Kidney (tissue), 14 donors: ENCODE data around the gene SPATA2L. TPM values are rescaled to one million over a fixed set of nuclear protein-coding genes. Genes with fewer than 3 reads are reported as not detected.

Experiments
- DNase-seq, 5 donors: peaks; one replicate each; pipeline ENCODE4 v3.0.0-alpha.2; 2013 to 2020
- FAIRE-seq: peaks from 2 replicates; lab custom pipeline; 2012; peaks lifted over from hg19 to GRCh38; lab: Jason Lieb, UNC
- H3K27ac ChIP-seq, 2 donors: one replicate each; pipeline ENCODE4 v1.7.0; 2013; ENCODE audit warnings: low read depth in 2 of 2, low read length in 2 of 2, inconsistent platforms in 1 of 2
- H3K27me3 ChIP-seq: one replicate; pipeline ENCODE4 v1.7.1; 2013; ENCODE audit warnings: low read length, inconsistent platforms; ENCODE audit not compliant: control insufficient read depth, insufficient read depth
- H3K36me3 ChIP-seq, 3 donors: one replicate each; pipeline versions ENCODE4 v1.7.0 to v1.7.1; 2013; ENCODE audit warnings: low read length in 3 of 3, control low read depth in 1 of 3, inconsistent platforms in 1 of 3; ENCODE audit not compliant: insufficient read depth in 3 of 3, control insufficient read depth in 2 of 3
- H3K4me1 ChIP-seq, 3 donors: one replicate each; pipeline versions ENCODE4 v1.7.0 to v1.7.1; 2013; ENCODE audit warnings: low read length in 3 of 3, inconsistent platforms in 1 of 3, low read depth in 1 of 3; ENCODE audit not compliant: control insufficient read depth in 2 of 3, insufficient read depth in 2 of 3
- H3K4me3 ChIP-seq, 3 donors: one replicate each; pipeline versions ENCODE4 v1.7.0 to v1.8.1; 2013; ENCODE audit warnings: low read length in 3 of 3, control low read depth in 1 of 3, inconsistent platforms in 1 of 3
- H3K9ac ChIP-seq, 3 donors: one replicate each; pipeline versions ENCODE4 v1.7.0 to v1.7.1; 2013; ENCODE audit warnings: low read length in 3 of 3, control low read depth in 1 of 3, inconsistent platforms in 1 of 3
- H3K9me3 ChIP-seq, 3 donors: one replicate each; pipeline versions ENCODE4 v1.7.0 to v1.7.1; 2013; ENCODE audit warnings: low read length in 3 of 3, control low read depth in 1 of 3, inconsistent platforms in 1 of 3; ENCODE audit not compliant: control insufficient read depth in 2 of 3, insufficient read depth in 1 of 3
- intact Hi-C: fragments of 100-400 bp; cut with DNase I; formaldehyde crosslinking; loops from one replicate; pipeline ENCODE4 v1.11.1; 2022
- polyA plus RNA-seq: library from polyadenylated mRNA; stranded (reverse); fragments of 350-450 nt; fragmentation: Illumina TruSeq; extraction: RNeasy Lipid Tissue Mini Kit (QIAGEN cat#74804); gene quantifications from one replicate; pipeline ENCODE4 v1.2.3, GENCODE V29; 2014; ENCODE audit warnings: low read depth, low replicate concordance; ENCODE audit not compliant: insufficient read depth
- total RNA-seq: library from RNA; stranded (reverse); fragmentation: NEBNext Ultra II Directional; extraction: Animal tissue kit (Norgen Biotek cat#: 25700); gene quantifications from one replicate; pipeline ENCODE4 v1.2.1, GENCODE V29; 2021
- TF ChIP-seq, protein P1 (sequence below): IDR thresholded peaks from 3 replicates; pipeline ENCODE4 v1.5.1; 2012; ENCODE audit warnings: mild to moderate bottlenecking, moderate library complexity, borderline replicate concordance; ENCODE audit not compliant: insufficient read depth; ENCODE audit errors: extremely low read depth
- donor health status: control.
- donor health status: control.
- donor health status: control.
- donor health status: control.
- donor health status: control.
- donor health status: DM: yes; HTN: yes; CAD: no.
- donor health status: Normal renal cell carcinoma (clear cell type).

Gene SPATA2L
- total and polyA plus RNA-seq, 2 donors from 2014 or later: 12.6 to 15.1 TPM

DNA sequence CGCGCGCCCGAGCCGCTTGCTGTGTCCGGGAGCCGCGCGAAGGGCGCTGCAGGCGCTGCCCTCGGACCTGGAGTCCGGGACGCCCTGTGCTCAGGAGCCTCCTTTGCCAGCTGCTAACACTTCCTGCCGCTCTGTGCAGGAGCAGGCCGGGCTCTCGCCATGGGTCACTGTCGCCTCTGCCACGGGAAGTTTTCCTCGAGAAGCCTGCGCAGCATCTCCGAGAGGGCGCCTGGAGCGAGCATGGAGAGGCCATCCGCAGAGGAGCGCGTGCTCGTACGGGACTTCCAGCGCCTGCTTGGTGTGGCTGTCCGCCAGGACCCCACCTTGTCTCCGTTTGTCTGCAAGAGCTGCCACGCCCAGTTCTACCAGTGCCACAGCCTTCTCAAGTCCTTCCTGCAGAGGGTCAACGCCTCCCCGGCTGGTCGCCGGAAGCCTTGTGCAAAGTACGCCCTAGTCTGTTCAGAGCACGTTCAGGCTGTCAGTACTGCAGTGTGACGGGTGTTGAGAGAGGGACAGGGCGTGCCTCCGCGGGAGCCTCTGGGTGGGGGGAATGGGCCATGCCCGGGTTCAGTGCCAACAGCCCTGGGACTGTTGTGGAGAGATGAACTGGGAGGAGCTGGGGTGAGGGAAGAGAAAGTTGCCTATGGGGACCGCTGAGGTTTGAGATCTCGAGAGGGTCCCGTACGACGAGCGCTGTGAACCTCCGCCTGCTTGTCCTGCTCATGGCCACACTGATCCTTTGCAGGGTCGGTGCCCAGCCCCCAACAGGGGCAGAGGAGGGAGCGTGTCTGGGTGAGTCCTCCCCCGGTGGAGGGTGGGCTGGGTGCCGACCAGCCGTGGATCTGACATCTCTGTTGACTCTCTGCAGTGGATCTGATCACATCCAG lies 21.1 kb upstream of the SPATA2L start:
- TF ChIP-seq, protein P1, sequence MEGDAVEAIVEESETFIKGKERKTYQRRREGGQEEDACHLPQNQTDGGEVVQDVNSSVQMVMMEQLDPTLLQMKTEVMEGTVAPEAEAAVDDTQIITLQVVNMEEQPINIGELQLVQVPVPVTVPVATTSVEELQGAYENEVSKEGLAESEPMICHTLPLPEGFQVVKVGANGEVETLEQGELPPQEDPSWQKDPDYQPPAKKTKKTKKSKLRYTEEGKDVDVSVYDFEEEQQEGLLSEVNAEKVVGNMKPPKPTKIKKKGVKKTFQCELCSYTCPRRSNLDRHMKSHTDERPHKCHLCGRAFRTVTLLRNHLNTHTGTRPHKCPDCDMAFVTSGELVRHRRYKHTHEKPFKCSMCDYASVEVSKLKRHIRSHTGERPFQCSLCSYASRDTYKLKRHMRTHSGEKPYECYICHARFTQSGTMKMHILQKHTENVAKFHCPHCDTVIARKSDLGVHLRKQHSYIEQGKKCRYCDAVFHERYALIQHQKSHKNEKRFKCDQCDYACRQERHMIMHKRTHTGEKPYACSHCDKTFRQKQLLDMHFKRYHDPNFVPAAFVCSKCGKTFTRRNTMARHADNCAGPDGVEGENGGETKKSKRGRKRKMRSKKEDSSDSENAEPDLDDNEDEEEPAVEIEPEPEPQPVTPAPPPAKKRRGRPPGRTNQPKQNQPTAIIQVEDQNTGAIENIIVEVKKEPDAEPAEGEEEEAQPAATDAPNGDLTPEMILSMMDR: no peak
- Histone ChIP-seq H3K36me3 (peaks cover 0 to 21% (median 9%) of the 10 kb centered on the region in 3 donors), H3K9me3 (no peaks in the 10 kb centered on the region), H3K4me1 (peaks cover 0 to 24% (median 8%) of the 10 kb centered on the region in 3 donors), H3K4me3 (peak overlapping the region; percentile 30 to 78 (median 55)), H3K9ac (peak overlapping the region in 2 of 3 donors; percentile 4 to 58), H3K27ac (peak overlapping the region; percentile 94 to 95), H3K27me3 (no peaks in the 10 kb centered on the region)
- intact Hi-C loops: no loop called here
- FAIRE-seq (no peak), DNase-seq (peak in 3 of 5 donors; percentile 22 to 95 (median 36))

DNA sequence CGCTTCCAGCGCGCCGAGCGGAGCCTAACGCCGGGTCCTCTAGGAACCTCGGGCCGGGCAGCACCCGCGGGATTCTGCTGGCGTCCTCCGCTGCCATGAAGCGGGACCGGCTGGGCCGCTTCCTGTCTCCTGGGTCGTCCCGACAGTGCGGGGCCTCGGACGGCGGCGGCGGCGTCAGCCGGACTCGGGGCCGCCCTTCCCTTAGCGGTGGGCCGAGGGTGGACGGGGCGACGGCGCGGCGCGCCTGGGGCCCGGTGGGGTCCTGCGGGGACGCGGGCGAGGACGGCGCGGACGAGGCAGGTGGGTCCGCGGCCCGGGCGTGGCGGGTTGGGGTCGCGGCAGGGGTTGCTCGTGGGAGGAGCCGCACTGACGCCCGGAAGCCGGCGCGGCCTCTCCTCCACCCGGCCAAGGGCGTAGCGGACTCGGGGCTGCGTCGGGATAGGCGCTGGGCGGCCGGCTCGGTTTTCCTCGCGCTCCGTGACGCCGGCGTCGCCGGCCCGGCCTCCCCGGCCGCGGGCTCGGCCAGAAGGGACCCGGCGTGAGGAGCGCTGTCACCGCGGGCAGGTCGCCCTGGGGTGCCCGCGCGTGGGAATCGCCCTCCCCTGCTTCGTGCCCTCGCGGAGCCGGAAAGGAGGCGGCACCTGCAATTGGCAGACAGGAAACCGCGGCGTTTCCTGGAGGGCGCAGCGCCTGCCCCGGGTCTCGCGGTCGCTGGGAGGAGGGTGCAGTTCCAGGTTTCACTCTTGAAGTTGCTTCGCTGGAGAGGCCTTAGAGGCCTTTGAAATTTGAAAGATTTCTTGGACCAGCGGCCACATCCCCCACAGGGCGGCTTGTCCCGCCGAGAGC lies 20.3 kb upstream of the SPATA2L start:
- H3K27ac ChIP-seq: peak overlapping the region; percentile 94 to 95
- peak overlapping the region in 2 of 3 donors; percentile 48 to 58 for H3K9ac ChIP-seq
- TF ChIP-seq, protein P1: no peak
- DNase-seq (peak in 4 of 5 donors; percentile 39 to 90 (median 47)), FAIRE-seq (no peak)
- no peaks in the 10 kb centered on the region for H3K9me3 ChIP-seq
- H3K36me3 ChIP-seq: peaks cover 0 to 14% (median 3%) of the 10 kb centered on the region in 3 donors
- intact Hi-C loops: no loop called here
- peaks cover 0 to 24% (median 8%) of the 10 kb centered on the region in 3 donors for H3K4me1 ChIP-seq
- H3K27me3 ChIP-seq: no peaks in the 10 kb centered on the region
- peak overlapping the region; percentile 30 to 78 (median 55) for H3K4me3 ChIP-seq

DNA sequence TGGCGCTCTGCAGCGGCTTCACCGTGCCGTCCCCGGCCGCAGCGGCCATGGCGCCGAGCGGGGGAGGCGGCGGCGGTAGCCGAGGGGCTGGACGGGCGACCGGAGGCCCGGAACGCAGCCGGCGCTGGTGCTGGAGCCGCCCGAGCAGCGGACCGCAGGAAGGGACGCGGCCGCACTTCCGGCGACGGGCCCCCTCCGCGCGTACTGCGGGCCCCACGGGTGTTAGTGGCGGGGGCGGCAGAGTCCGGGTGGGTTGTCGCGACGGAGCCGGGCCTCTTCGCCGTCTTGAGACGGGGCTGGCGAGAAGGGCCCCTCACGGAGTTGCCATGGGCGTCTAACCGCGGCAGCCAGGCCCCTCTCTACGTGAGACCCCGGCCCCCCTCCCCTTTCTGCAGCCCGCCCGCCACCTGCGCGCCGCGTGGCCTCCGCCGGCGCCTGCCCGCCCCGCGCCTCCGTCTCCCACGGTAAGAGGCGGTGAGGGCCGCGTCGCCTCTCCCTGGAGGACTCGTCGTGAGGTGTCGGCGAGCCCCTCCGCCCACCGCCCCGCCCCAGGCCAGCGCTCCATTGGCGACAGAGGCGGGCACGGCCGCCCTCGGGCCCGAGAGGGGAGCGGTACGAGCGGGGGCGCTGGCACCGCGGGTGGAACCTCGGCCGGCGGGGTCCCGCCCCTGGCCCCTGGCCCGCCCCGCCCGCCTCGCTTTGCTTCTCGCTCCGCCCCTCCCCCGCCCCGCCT lies 19.5 kb upstream of the SPATA2L start, which contains the start of the genes VPS9D1 and ZNF276:
TSS of gene VPS9D1 (minus strand) at position 86 of the 733 bp plus-strand sequence. CDS start at position 49, 37 bp downstream.
TSS of gene ZNF276 (plus strand) at position 725 of the 733 bp plus-strand sequence. CDS start 104 bp downstream, outside the sequence.
- peak within 1 kb of the TSS; percentile 21 to 58 (median 55) for H3K9ac ChIP-seq
- H3K9me3 ChIP-seq: no peaks in the 10 kb centered on the region
- TF ChIP-seq, protein P1: no peak
- DNase-seq: peak; percentile 80 to 94 (median 89)
- FAIRE-seq: no peak
- intact Hi-C loops: no loop called here
- peaks cover 0 to 24% (median 8%) of the 10 kb centered on the region in 3 donors for H3K4me1 ChIP-seq
- no peaks in the 10 kb centered on the region for H3K27me3 ChIP-seq
- H3K36me3 ChIP-seq: peaks cover 0 to 14% (median 3%) of the 10 kb centered on the region in 3 donors
- peak within 1 kb of the TSS; percentile 64 to 82 (median 78) for H3K4me3 ChIP-seq
- H3K27ac ChIP-seq: peak within 1 kb of the TSS; percentile 94 to 95
